HEK293 (cell line): ENCODE results near the gene SOX21.

ENCODE experiments used
- CTCF ChIA-PET: fragments of 350-600 bp; formaldehyde crosslinking; extraction: SDS; loops from one replicate; lab custom pipeline; 2021; ENCODE audit warnings: antibody characterized with exemption; lab: Yijun Ruan, JAX
- POLR2A ChIA-PET: fragments of 300-600 bp; formaldehyde crosslinking; extraction: SDS; loops from one replicate; lab custom pipeline; 2020; ENCODE audit warnings: antibody characterized with exemption, inconsistent platforms; lab: Yijun Ruan, JAX
- H3K27ac ChIP-seq: fragments of 200-500 bp; sonication (Bioruptor generic); 2 replicates; pipeline ENCODE4 v1.5.1; 2014; ENCODE audit warnings: low read depth, low read length, control low read depth, inconsistent platforms; ENCODE audit errors: extremely low read depth
- H3K36me3 ChIP-seq, 2 experiments: fragments of 200-500 bp in 1 of 2; sonication (Bioruptor generic) in 1 of 2; 1 replicate in 1 of 2; 2 replicates in 1 of 2; pipeline ENCODE4 v1.5.1; 2014 to 2017; ENCODE audit warnings: inconsistent platforms in 2 of 2, low read length in 2 of 2; ENCODE audit not compliant: control insufficient read depth in 2 of 2, insufficient read depth in 1 of 2
- H3K4me1 ChIP-seq: fragments of 200-500 bp; sonication (Bioruptor generic); 2 replicates; pipeline ENCODE4 v1.5.1; 2014; ENCODE audit warnings: mild to moderate bottlenecking, low read length, inconsistent platforms; ENCODE audit not compliant: control insufficient read depth, insufficient read depth
- H3K4me3 ChIP-seq: 2 replicates; pipeline ENCODE4 v1.5.1; 2011; ENCODE audit warnings: low read depth, mild to moderate bottlenecking, control low read depth, low read length, moderate library complexity
- H3K9me3 ChIP-seq: fragments of 200-500 bp; sonication (Bioruptor generic); 2 replicates; pipeline ENCODE4 v1.5.1; 2014; ENCODE audit warnings: low read depth, low read length, inconsistent platforms; ENCODE audit not compliant: control insufficient read depth, insufficient read depth
- EGR2 ChIP-seq: fragments of 450-650 bp; formaldehyde crosslinking; IDR thresholded peaks from 2 replicates; pipeline ENCODE4 v1.5.1; 2016; ENCODE audit warnings: low read depth, missing biosample characterization, missing genetic modification characterization
- GLI2 ChIP-seq: fragments of 450-650 bp; formaldehyde crosslinking; IDR thresholded peaks from 2 replicates; pipeline ENCODE4; 2017; ENCODE audit warnings: missing biosample characterization, missing genetic modification characterization, low read depth, borderline replicate concordance
- KLF16 ChIP-seq: fragments of 450-650 bp; formaldehyde crosslinking; IDR thresholded peaks from 2 replicates; pipeline ENCODE4 v1.5.1; 2017; ENCODE audit warnings: missing biosample characterization, missing genetic modification characterization
- KLF9 ChIP-seq: fragments of 450-650 bp; formaldehyde crosslinking; IDR thresholded peaks from 2 replicates; pipeline ENCODE4 v1.5.1; 2016; ENCODE audit warnings: missing biosample characterization, missing genetic modification characterization, low read depth
- MZF1 ChIP-seq: fragments of 450-650 bp; formaldehyde crosslinking; IDR thresholded peaks from 2 replicates; pipeline ENCODE4 v1.5.1; 2017; ENCODE audit warnings: missing biosample characterization, missing genetic modification characterization, borderline replicate concordance
- REPIN1 ChIP-seq: fragments of 450-650 bp; formaldehyde crosslinking; IDR thresholded peaks from 2 replicates; pipeline ENCODE4 v1.5.1; 2017; ENCODE audit warnings: missing biosample characterization, missing genetic modification characterization, low read depth
- REST ChIP-seq: fragments of 450-650 bp; formaldehyde crosslinking; IDR thresholded peaks from 2 replicates; pipeline ENCODE4 v1.5.1; 2016; ENCODE audit warnings: missing biosample characterization, missing genetic modification characterization
- ZBTB1 ChIP-seq: fragments of 450-650 bp; formaldehyde crosslinking; IDR thresholded peaks from 2 replicates; pipeline ENCODE4 v1.5.1; 2016; ENCODE audit warnings: missing biosample characterization, missing genetic modification characterization
- ZBTB26 ChIP-seq: fragments of 450-650 bp; formaldehyde crosslinking; optimal IDR thresholded peaks from 2 replicates; pipeline ENCODE3; 2016; ENCODE audit warnings: missing biosample characterization, mild to moderate bottlenecking, missing genetic modification characterization
- ZBTB48 ChIP-seq: fragments of 450-650 bp; formaldehyde crosslinking; IDR thresholded peaks from 2 replicates; pipeline ENCODE4 v1.5.1; 2016; ENCODE audit warnings: missing biosample characterization, missing genetic modification characterization
- ZBTB8A ChIP-seq: fragments of 450-650 bp; formaldehyde crosslinking; IDR thresholded peaks from 2 replicates; pipeline ENCODE4 v1.5.1; 2016; ENCODE audit warnings: missing biosample characterization, missing genetic modification characterization
- ZFHX2 ChIP-seq: fragments of 450-650 bp; formaldehyde crosslinking; conservative IDR thresholded peaks from 2 replicates; pipeline ENCODE4 v1.5.1; 2016; ENCODE audit warnings: missing biosample characterization, missing genetic modification characterization
- ZIC2 ChIP-seq: fragments of 450-650 bp; formaldehyde crosslinking; IDR thresholded peaks from 2 replicates; pipeline ENCODE4 v1.5.1; 2016; ENCODE audit warnings: missing biosample characterization, missing genetic modification characterization
- ZNF10 ChIP-seq: fragments of 450-650 bp; formaldehyde crosslinking; IDR thresholded peaks from 2 replicates; pipeline ENCODE4 v1.5.1; 2017; ENCODE audit warnings: missing biosample characterization, missing genetic modification characterization
- ZNF121 ChIP-seq: fragments of 450-650 bp; formaldehyde crosslinking; IDR thresholded peaks from 2 replicates; pipeline ENCODE4 v1.5.1; 2016; ENCODE audit warnings: missing biosample characterization, missing genetic modification characterization
- ZNF184 ChIP-seq: fragments of 450-650 bp; IDR thresholded peaks from 2 replicates; pipeline ENCODE4 v1.5.1; 2018; ENCODE audit warnings: missing biosample characterization, mild to moderate bottlenecking, missing genetic modification characterization
- ZNF202 ChIP-seq: fragments of 450-650 bp; formaldehyde crosslinking; IDR thresholded peaks from 2 replicates; pipeline ENCODE4 v1.5.1; 2016; ENCODE audit warnings: missing biosample characterization, missing genetic modification characterization, borderline replicate concordance
- ZNF23 ChIP-seq: fragments of 450-650 bp; formaldehyde crosslinking; IDR thresholded peaks from 2 replicates; pipeline ENCODE4 v1.5.1; 2016; ENCODE audit warnings: missing biosample characterization, missing genetic modification characterization, borderline replicate concordance
- ZNF248 ChIP-seq: fragments of 450-650 bp; formaldehyde crosslinking; IDR thresholded peaks from 2 replicates; pipeline ENCODE4 v1.5.1; 2017; ENCODE audit warnings: missing biosample characterization, missing genetic modification characterization
- ZNF292 ChIP-seq: fragments of 450-650 bp; formaldehyde crosslinking; IDR thresholded peaks from 2 replicates; pipeline ENCODE4 v1.5.1; 2016; ENCODE audit warnings: low read depth, missing biosample characterization, missing genetic modification characterization, borderline replicate concordance
- ZNF544 ChIP-seq: fragments of 450-650 bp; formaldehyde crosslinking; IDR thresholded peaks from 2 replicates; pipeline ENCODE4 v1.5.0; 2017; ENCODE audit warnings: missing biosample characterization, missing genetic modification characterization
- ZNF585B ChIP-seq: fragments of 450-650 bp; formaldehyde crosslinking; IDR thresholded peaks from 2 replicates; pipeline ENCODE4 v1.5.1; 2016; ENCODE audit warnings: missing biosample characterization, missing genetic modification characterization
- ZNF600 ChIP-seq: fragments of 450-650 bp; formaldehyde crosslinking; IDR thresholded peaks from 2 replicates; pipeline ENCODE4 v1.5.1; 2016; ENCODE audit warnings: missing biosample characterization, missing genetic modification characterization
- ZNF626 ChIP-seq: fragments of 450-650 bp; sonication (Bioruptor Pico); formaldehyde crosslinking; IDR thresholded peaks from 2 replicates; pipeline ENCODE4 v1.5.1; 2018; ENCODE audit warnings: missing biosample characterization, missing genetic modification characterization, inconsistent platforms
- ZSCAN18 ChIP-seq: fragments of 450-650 bp; formaldehyde crosslinking; IDR thresholded peaks from 2 replicates; pipeline ENCODE4 v1.5.1; 2016; ENCODE audit warnings: missing biosample characterization, missing genetic modification characterization
- ZSCAN23 ChIP-seq: fragments of 450-650 bp; formaldehyde crosslinking; IDR thresholded peaks from 2 replicates; pipeline ENCODE4 v1.5.1; 2016; ENCODE audit warnings: missing biosample characterization, missing genetic modification characterization
- TF ChIP-seq, protein P1 (sequence below): fragments of 450-650 bp; formaldehyde crosslinking; IDR thresholded peaks from 2 replicates; pipeline ENCODE4 v1.5.1; 2016; ENCODE audit warnings: missing biosample characterization, missing genetic modification characterization
- TF ChIP-seq, protein P2 (sequence below): fragments of 450-650 bp; formaldehyde crosslinking; IDR thresholded peaks from 2 replicates; pipeline ENCODE4 v1.5.1; 2016; ENCODE audit warnings: missing biosample characterization, missing genetic modification characterization
- TF ChIP-seq, protein P3 (sequence below): fragments of 450-650 bp; formaldehyde crosslinking; IDR thresholded peaks from 2 replicates; pipeline ENCODE4 v1.5.1; 2016; ENCODE audit warnings: missing biosample characterization, missing genetic modification characterization

SOX21 gene

GRCh38 chr13:94712287-94712811 is at the start of gene SOX21:
TSS of gene SOX21 (minus strand) at chr13:94712545. CDS start at chr13:94712049, 496 bp downstream.
- Histone ChIP-seq H3K27ac (peak within 1 kb of the TSS; percentile 26; the same call in 1 of the 2 replicates), H3K9me3 (no peaks in the 10 kb centered on the region), H3K36me3 (no peaks in the 10 kb centered on the region), H3K4me1 (no peaks in the 10 kb centered on the region), H3K4me3 (peak within 1 kb of the TSS; percentile 61)
- ChIA-PET POLR2A (no interaction called here), CTCF (interaction anchor here (0.7 to 1.0 kb wide), 2 partner anchors 36 to 81 kb away, joined by 3 to 4 read pairs; no protein-coding TSS in a partner anchor)
- TF ChIP-seq ZBTB26 (tag by site-specific recombination), result peak; percentile 16
- no peak for TF ChIP-seq ZNF626 (tag by site-specific recombination)
- TF ChIP-seq ZBTB1 (tag by site-specific recombination), result no peak
- 0 out of 2 replicates have a peak, but pooled peaks have one; percentile 18 for TF ChIP-seq ZIC2
- TF ChIP-seq, protein P1, sequence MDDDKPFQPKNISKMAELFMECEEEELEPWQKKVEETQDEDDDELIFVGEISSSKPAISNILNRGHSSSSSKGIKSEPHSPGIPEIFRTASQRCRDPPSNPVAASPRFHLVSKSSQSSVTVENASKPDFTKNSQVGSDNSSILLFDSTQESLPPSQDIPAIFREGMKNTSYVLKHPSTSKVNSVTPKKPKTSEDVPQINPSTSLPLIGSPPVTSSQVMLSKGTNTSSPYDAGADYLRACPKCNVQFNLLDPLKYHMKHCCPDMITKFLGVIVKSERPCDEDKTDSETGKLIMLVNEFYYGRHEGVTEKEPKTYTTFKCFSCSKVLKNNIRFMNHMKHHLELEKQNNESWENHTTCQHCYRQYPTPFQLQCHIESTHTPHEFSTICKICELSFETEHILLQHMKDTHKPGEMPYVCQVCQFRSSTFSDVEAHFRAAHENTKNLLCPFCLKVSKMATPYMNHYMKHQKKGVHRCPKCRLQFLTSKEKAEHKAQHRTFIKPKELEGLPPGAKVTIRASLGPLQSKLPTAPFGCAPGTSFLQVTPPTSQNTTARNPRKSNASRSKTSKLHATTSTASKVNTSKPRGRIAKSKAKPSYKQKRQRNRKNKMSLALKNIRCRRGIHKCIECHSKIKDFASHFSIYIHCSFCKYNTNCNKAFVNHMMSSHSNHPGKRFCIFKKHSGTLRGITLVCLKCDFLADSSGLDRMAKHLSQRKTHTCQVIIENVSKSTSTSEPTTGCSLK, result no peak
- TF ChIP-seq ZNF600 (tag by site-specific recombination), result no peak
- TF ChIP-seq ZNF248 (tag by site-specific recombination), result no peak
- no peak for TF ChIP-seq ZNF544 (tag by site-specific recombination)
- no peak for TF ChIP-seq ZSCAN18
- TF ChIP-seq REPIN1 (tag by site-specific recombination), result no peak
- TF ChIP-seq KLF9 (tag by site-specific recombination), result peak; percentile 24; the same call in 1 of the 2 replicates
- TF ChIP-seq ZNF184 (tag by site-specific recombination), result no peak
- TF ChIP-seq GLI2 (tag by site-specific recombination), result no peak
- no peak for TF ChIP-seq ZNF121
- TF ChIP-seq MZF1, result no peak
- TF ChIP-seq, protein P2, sequence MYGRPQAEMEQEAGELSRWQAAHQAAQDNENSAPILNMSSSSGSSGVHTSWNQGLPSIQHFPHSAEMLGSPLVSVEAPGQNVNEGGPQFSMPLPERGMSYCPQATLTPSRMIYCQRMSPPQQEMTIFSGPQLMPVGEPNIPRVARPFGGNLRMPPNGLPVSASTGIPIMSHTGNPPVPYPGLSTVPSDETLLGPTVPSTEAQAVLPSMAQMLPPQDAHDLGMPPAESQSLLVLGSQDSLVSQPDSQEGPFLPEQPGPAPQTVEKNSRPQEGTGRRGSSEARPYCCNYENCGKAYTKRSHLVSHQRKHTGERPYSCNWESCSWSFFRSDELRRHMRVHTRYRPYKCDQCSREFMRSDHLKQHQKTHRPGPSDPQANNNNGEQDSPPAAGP (tag by site-specific recombination), result peak; percentile 56; the same call in 1 of the 2 replicates
- no peak for TF ChIP-seq ZNF585B
- TF ChIP-seq ZNF23 (tag by site-specific recombination), result no peak
- TF ChIP-seq ZBTB48 (tag by site-specific recombination), result no peak
- no peak for TF ChIP-seq ZNF292
- TF ChIP-seq ZNF202 (tag by site-specific recombination), result no peak
- TF ChIP-seq, protein P3, sequence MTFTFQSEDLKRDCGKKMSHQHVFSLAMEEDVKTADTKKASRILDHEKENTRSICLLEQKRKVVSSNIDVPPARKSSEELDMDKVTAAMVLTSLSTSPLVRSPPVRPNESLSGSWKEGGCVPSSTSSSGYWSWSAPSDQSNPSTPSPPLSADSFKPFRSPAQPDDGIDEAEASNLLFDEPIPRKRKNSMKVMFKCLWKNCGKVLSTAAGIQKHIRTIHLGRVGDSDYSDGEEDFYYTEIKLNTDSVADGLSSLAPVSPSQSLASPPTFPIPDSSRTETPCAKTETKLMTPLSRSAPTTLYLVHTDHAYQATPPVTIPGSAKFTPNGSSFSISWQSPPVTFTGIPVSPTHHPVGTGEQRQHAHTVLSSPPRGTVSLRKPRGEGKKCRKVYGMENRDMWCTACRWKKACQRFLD (tag by site-specific recombination), result no peak
- TF ChIP-seq ZBTB8A (tag by site-specific recombination), result no peak
- TF ChIP-seq ZFHX2, result peak; percentile 75
- no peak for TF ChIP-seq ZNF10 (tag by site-specific recombination)
- TF ChIP-seq EGR2 (tag by site-specific recombination), result peak; percentile 82
- peak; percentile 86 for TF ChIP-seq REST (tag by site-specific recombination)
- TF ChIP-seq KLF16, result no peak
- no peak for TF ChIP-seq ZSCAN23 (tag by site-specific recombination)
